PFSK-1 (cell line): ENCODE data around the gene HHAT.

Experiments used
- FOXP2 ChIP-seq: optimal IDR thresholded peaks from 2 replicates; pipeline ENCODE3; 2011; ENCODE audit warnings: borderline replicate concordance, control low read depth, inconsistent platforms; ENCODE audit not compliant: insufficient read depth; ENCODE audit errors: extremely low read length, extremely low read depth
- POLR2AphosphoS5 ChIP-seq: IDR thresholded peaks from 2 replicates; pipeline ENCODE4 v1.6.1; 2012; ENCODE audit warnings: low read depth, mild to moderate bottlenecking, control low read depth, low read length, moderate library complexity
- REST ChIP-seq, 2 experiments: IDR thresholded peaks; 2 replicates each; pipeline versions ENCODE4 v1.6.1 to v1.8.0; 2011 to 2012; ENCODE audit warnings: low read depth in 2 of 2, low read length in 2 of 2, control low read depth in 1 of 2, inconsistent platforms in 1 of 2, mild to moderate bottlenecking in 1 of 2, moderate library complexity in 1 of 2; ENCODE audit not compliant: insufficient read depth in 1 of 2
- SIN3A ChIP-seq: IDR thresholded peaks from 2 replicates; pipeline ENCODE4 v1.6.1; 2012; ENCODE audit warnings: mild to moderate bottlenecking, low read length, moderate library complexity, borderline replicate concordance; ENCODE audit not compliant: insufficient read depth
- TAF1 ChIP-seq: IDR thresholded peaks from 2 replicates; pipeline ENCODE4 v1.6.1; 2012; ENCODE audit warnings: low read length, control low read depth, borderline replicate concordance; ENCODE audit not compliant: insufficient read depth

- TF ChIP-seq POLR2AphosphoS5 (no peak), REST (IDR thresholded peaks at IDR 0.05; ENCODE audit: insufficient read depth in 1 of 2, low read depth in 2 of 2, low read length in 2 of 2) (no peak), TAF1 (no peak), SIN3A (no peak), FOXP2 (no peak)
Observed at GRCh38 chr1:210445931-210446330, 117.2 kb downstream of the HHAT start.
